Measurements from ENCODE around the gene SCN10A.

- no peak for TF ChIP-seq POLR2AphosphoS5 (IDR thresholded peaks at IDR 0.05)
- no peak for TF ChIP-seq POLR2A (IDR thresholded peaks at IDR 0.05)
Measured at GRCh38 chr3:38662544-38662943, 153.5 kb downstream of the SCN10A start.

Measured in gastroesophageal sphincter (tissue), 2 donors.